Activated naive CD8-positive, alpha-beta T cell treated with anti-CD3 and anti-CD28 coated beads, Interleukin-2, amount 10 ng/mL, durations not matched to agents 7 days and 5 days (primary cell): ENCODE measurements around the gene OGFR. TPM values are rescaled to one million over a fixed set of nuclear protein-coding genes. Genes with fewer than 3 reads are reported as not detected.

Experiments used
- ATAC-seq: fragments of 150-1000 bp; cut with Tn5 transposase; one replicate; pipeline ENCODE4 v1.10.0; 2021; ENCODE audit warnings: low read depth, moderate library complexity
- POLR2A ChIA-PET: fragments of 350-600 bp; sonication (Branson Sonifier 250); formaldehyde crosslinking; loops from one replicate; lab custom pipeline; 2021; ENCODE audit warnings: antibody characterized with exemption; lab: Charles Lee
- DNase-seq: peaks from one replicate; pipeline ENCODE4 v3.0.0; 2021
- H3K27ac Mint-ChIP-seq: one replicate; pipeline ENCODE4 v1.8.0; 2022; ENCODE audit warnings: mild to moderate bottlenecking, mixed read lengths
- H3K27me3 Mint-ChIP-seq: one replicate; pipeline ENCODE4 v1.8.0; 2022; ENCODE audit warnings: mild to moderate bottlenecking, moderate library complexity, mixed read lengths
- H3K36me3 Mint-ChIP-seq: one replicate; pipeline ENCODE4 v1.8.0; 2021; ENCODE audit warnings: mild to moderate bottlenecking, mixed read lengths
- H3K4me1 Mint-ChIP-seq: one replicate; pipeline ENCODE4 v1.8.0; 2021; ENCODE audit warnings: mixed read lengths
- H3K4me3 Mint-ChIP-seq: one replicate; pipeline ENCODE4 v1.8.0; 2022; ENCODE audit warnings: mild to moderate bottlenecking, moderate library complexity, mixed read lengths
- H3K9me3 Mint-ChIP-seq: one replicate; pipeline ENCODE4 v1.8.0; 2021; ENCODE audit warnings: mixed read lengths
- total RNA-seq, 2 experiments: library from RNA; stranded (reverse); gene quantifications; one replicate each; pipeline ENCODE4 v1.2.3, GENCODE V29; 2021

The OGFR gene
- total RNA-seq, 2 experiments from 2014 or later = 80.8 to 81.1 TPM

- Mint-ChIP-seq H3K4me1 (peaks cover 9% of the 10 kb centered on the region), H3K4me3 (no peak overlapping the region), H3K9me3 (no peaks in the 10 kb centered on the region), H3K27ac (no peak overlapping the region), H3K27me3 (no peaks in the 10 kb centered on the region), H3K36me3 (no peaks in the 10 kb centered on the region)
- ATAC-seq = no peak
- POLR2A ChIA-PET = no interaction called here
- DNase-seq = no peak
Measured at GRCh38 chr20:62834967-62835730, 30.5 kb downstream of the OGFR start.

GRCh38 chr20:62835931-62836861, 31.6 kb downstream of the OGFR start:
- H3K27me3 Mint-ChIP-seq = no peaks in the 10 kb centered on the region

GRCh38 chr20:62836967-62837490, 32.4 kb downstream of the OGFR start:
- Mint-ChIP-seq H3K27ac (no peak overlapping the region), H3K36me3 (no peaks in the 10 kb centered on the region), H3K9me3 (no peaks in the 10 kb centered on the region), H3K4me3 (no peak overlapping the region), H3K4me1 (peaks cover 7% of the 10 kb centered on the region), H3K27me3 (no peaks in the 10 kb centered on the region)
- POLR2A ChIA-PET = no interaction called here
- DNase-seq (no peak), ATAC-seq (no peak)

More at GRCh38 chr20:62835931-62836861, 31.6 kb downstream of the OGFR start:
- H3K4me1 Mint-ChIP-seq = peaks cover 9% of the 10 kb centered on the region
- H3K27ac Mint-ChIP-seq = no peak overlapping the region
- H3K4me3 Mint-ChIP-seq = no peak overlapping the region
- H3K9me3 Mint-ChIP-seq = no peaks in the 10 kb centered on the region
- DNase-seq = no peak
- no peaks in the 10 kb centered on the region for H3K36me3 Mint-ChIP-seq
- POLR2A ChIA-PET = no interaction called here
- ATAC-seq = no peak

GRCh38 chr20:62837790-62838127, 33.1 kb downstream of the OGFR start:
- no peak overlapping the region for H3K27ac Mint-ChIP-seq
- no peak for DNase-seq
- POLR2A ChIA-PET = no interaction called here
- ATAC-seq = no peak
- H3K27me3 Mint-ChIP-seq = no peaks in the 10 kb centered on the region
- no peaks in the 10 kb centered on the region for H3K9me3 Mint-ChIP-seq
- no peak overlapping the region for H3K4me3 Mint-ChIP-seq
- peaks cover 2% of the 10 kb centered on the region for H3K4me1 Mint-ChIP-seq
- no peaks in the 10 kb centered on the region for H3K36me3 Mint-ChIP-seq

GRCh38 chr20:62838128-62838891, 33.7 kb downstream of the OGFR start:
- ATAC-seq = no peak
- no peaks in the 10 kb centered on the region for H3K27me3 Mint-ChIP-seq

GRCh38 chr20:62839261-62839660, 34.6 kb downstream of the OGFR start:
- Mint-ChIP-seq H3K4me3 (no peak overlapping the region), H3K27me3 (no peaks in the 10 kb centered on the region), H3K36me3 (no peaks in the 10 kb centered on the region), H3K4me1 (no peaks in the 10 kb centered on the region), H3K9me3 (no peaks in the 10 kb centered on the region), H3K27ac (no peak overlapping the region)
- no peak for ATAC-seq
- DNase-seq = no peak
- POLR2A ChIA-PET = no interaction called here

More at GRCh38 chr20:62838128-62838891, 33.7 kb downstream of the OGFR start:
- Mint-ChIP-seq H3K4me1 (no peaks in the 10 kb centered on the region), H3K9me3 (no peaks in the 10 kb centered on the region), H3K36me3 (no peaks in the 10 kb centered on the region), H3K27ac (no peak overlapping the region), H3K4me3 (no peak overlapping the region)
- POLR2A ChIA-PET = no interaction called here
- no peak for DNase-seq

GRCh38 chr20:62839816-62840215, 35.2 kb downstream of the OGFR start:
- no peaks in the 10 kb centered on the region for H3K4me1 Mint-ChIP-seq
- no peak overlapping the region for H3K27ac Mint-ChIP-seq
- no peaks in the 10 kb centered on the region for H3K9me3 Mint-ChIP-seq
- H3K36me3 Mint-ChIP-seq = no peaks in the 10 kb centered on the region
- POLR2A ChIA-PET = no interaction called here
- H3K4me3 Mint-ChIP-seq = no peak overlapping the region
- ATAC-seq = no peak
- no peaks in the 10 kb centered on the region for H3K27me3 Mint-ChIP-seq
- DNase-seq = no peak

GRCh38 chr20:62840244-62841197, 35.9 kb downstream of the OGFR start:
- no peak for ATAC-seq
- H3K4me3 Mint-ChIP-seq = no peak overlapping the region
- no peaks in the 10 kb centered on the region for H3K4me1 Mint-ChIP-seq
- H3K36me3 Mint-ChIP-seq = no peaks in the 10 kb centered on the region
- POLR2A ChIA-PET = no interaction called here
- no peaks in the 10 kb centered on the region for H3K27me3 Mint-ChIP-seq
- no peak for DNase-seq
- H3K9me3 Mint-ChIP-seq = no peaks in the 10 kb centered on the region
- H3K27ac Mint-ChIP-seq = no peak overlapping the region

- H3K9me3 Mint-ChIP-seq = no peaks in the 10 kb centered on the region
- no peak for ATAC-seq
- no peak overlapping the region for H3K27ac Mint-ChIP-seq
- POLR2A ChIA-PET = no interaction called here
- DNase-seq = no peak
- no peaks in the 10 kb centered on the region for H3K4me1 Mint-ChIP-seq
- H3K36me3 Mint-ChIP-seq = no peaks in the 10 kb centered on the region
- no peak overlapping the region for H3K4me3 Mint-ChIP-seq
- no peaks in the 10 kb centered on the region for H3K27me3 Mint-ChIP-seq
Measured at GRCh38 chr20:62841705-62842212, 37.1 kb downstream of the OGFR start.

GRCh38 chr20:62843656-62844055, 39.0 kb downstream of the OGFR start:
- no peaks in the 10 kb centered on the region for H3K4me1 Mint-ChIP-seq
- no peak for DNase-seq
- no peaks in the 10 kb centered on the region for H3K27me3 Mint-ChIP-seq
- POLR2A ChIA-PET = no interaction called here
- H3K36me3 Mint-ChIP-seq = no peaks in the 10 kb centered on the region
- H3K4me3 Mint-ChIP-seq = no peak overlapping the region
- no peaks in the 10 kb centered on the region for H3K9me3 Mint-ChIP-seq
- H3K27ac Mint-ChIP-seq = no peak overlapping the region
- ATAC-seq = no peak

- Mint-ChIP-seq H3K27me3 (no peaks in the 10 kb centered on the region), H3K9me3 (no peaks in the 10 kb centered on the region), H3K4me1 (no peaks in the 10 kb centered on the region), H3K27ac (no peak overlapping the region), H3K4me3 (no peak overlapping the region), H3K36me3 (no peaks in the 10 kb centered on the region)
- POLR2A ChIA-PET = no interaction called here
- ATAC-seq = no peak
- no peak for DNase-seq
Measured at GRCh38 chr20:62844182-62844581, 39.5 kb downstream of the OGFR start.

GRCh38 chr20:62845416-62846160, 41.0 kb downstream of the OGFR start:
- H3K27me3 Mint-ChIP-seq = no peaks in the 10 kb centered on the region

More at GRCh38 chr20:62845416-62846160, 41.0 kb downstream of the OGFR start:
- no peak overlapping the region for H3K4me3 Mint-ChIP-seq
- POLR2A ChIA-PET = no interaction called here
- ATAC-seq (no peak), DNase-seq (no peak)
- H3K9me3 Mint-ChIP-seq = no peaks in the 10 kb centered on the region
- peaks cover 2% of the 10 kb centered on the region for H3K36me3 Mint-ChIP-seq
- H3K27ac Mint-ChIP-seq = no peak overlapping the region
- no peaks in the 10 kb centered on the region for H3K4me1 Mint-ChIP-seq
